SKM-1 treated with dmso at 0.1 percent for 144 hours (cell line): ENCODE results near the gene PPP1R3F.
"Not testable (repeated sequence)": the region's sequence is repeated elsewhere in the genome, so short reads cannot be mapped to it uniquely, and the experiment has no call there.

ENCODE experiments used
- DNase-seq: peaks from one replicate; lab custom pipeline; 2025; ENCODE audit not compliant: unreplicated experiment; lab: John Stamatoyannopoulos, UW

The PPP1R3F gene

GRCh38 chrX:49270249-49270921 lies 792 bp downstream of the PPP1R3F start:
- DNase-seq: no peak

- DNase-seq: no peak
Observed at GRCh38 chrX:49271341-49271740, 1.7 kb downstream of the PPP1R3F start.

- DNase-seq: no peak
Observed at GRCh38 chrX:49272421-49272820, 2.8 kb downstream of the PPP1R3F start.

GRCh38 chrX:49273181-49273727 lies 3.7 kb downstream of the PPP1R3F start:
- DNase-seq: no peak

GRCh38 chrX:49276207-49276606 lies 6.6 kb downstream of the PPP1R3F start:
- no peak for DNase-seq

- DNase-seq: no peak
Observed at GRCh38 chrX:49276671-49277534, 7.3 kb downstream of the PPP1R3F start.

- DNase-seq: no peak
Observed at GRCh38 chrX:49277535-49277830, 7.9 kb downstream of the PPP1R3F start.

- DNase-seq: no peak
Observed at GRCh38 chrX:49278081-49278480, 8.5 kb downstream of the PPP1R3F start.

GRCh38 chrX:49282647-49283011 lies 13.0 kb downstream of the PPP1R3F start:
- DNase-seq: no peak

- no peak for DNase-seq
Observed at GRCh38 chrX:49284212-49284611, 14.6 kb downstream of the PPP1R3F start.

- DNase-seq: no peak
Observed at GRCh38 chrX:49286136-49286535, 16.5 kb downstream of the PPP1R3F start.

GRCh38 chrX:49286581-49286980 lies 17.0 kb downstream of the PPP1R3F start:
- no peak for DNase-seq

GRCh38 chrX:49287665-49288064 lies 18.1 kb downstream of the PPP1R3F start:
- DNase-seq: no peak

- no peak for DNase-seq
Observed at GRCh38 chrX:49290215-49290614, 20.6 kb downstream of the PPP1R3F start.

GRCh38 chrX:49291615-49292337 lies 22.2 kb downstream of the PPP1R3F start:
- peak; percentile 32 for DNase-seq

GRCh38 chrX:49292400-49293362 lies 23.1 kb downstream of the PPP1R3F start:
- no peak for DNase-seq

GRCh38 chrX:49299293-49299692 lies 29.7 kb downstream of the PPP1R3F start:
- DNase-seq: not testable (repeated sequence)

GRCh38 chrX:49300703-49301102 lies 31.1 kb downstream of the PPP1R3F start:
- no peak for DNase-seq

- DNase-seq: no peak
Observed at GRCh38 chrX:49303346-49303745, 33.8 kb downstream of the PPP1R3F start, which contains the start of gene GAGE10. TSS of gene GAGE10 (plus strand) at chrX:49303646. CDS start at chrX:49304860, 1,214 bp downstream.

GRCh38 chrX:49307775-49308174 lies 38.2 kb downstream of the PPP1R3F start:
- not testable (repeated sequence) for DNase-seq
